Panc1 (cell line): ENCODE results near the gene PIWIL4.

Source experiments
- CTCF ChIP-seq: fragments of 450-650 bp; IDR thresholded peaks from 2 replicates; pipeline ENCODE4 v1.5.1; 2017; ENCODE audit warnings: mild to moderate bottlenecking
- POLR2AphosphoS5 ChIP-seq: IDR thresholded peaks from 2 replicates; pipeline ENCODE4 v1.6.1; 2012; ENCODE audit warnings: mild to moderate bottlenecking, low read depth, low read length, moderate library complexity
- REST ChIP-seq, 2 experiments: IDR thresholded peaks; 2 replicates each; pipeline ENCODE4 v1.6.1; 2011 to 2012; ENCODE audit warnings: low read depth in 2 of 2, control low read depth in 1 of 2, low read length in 1 of 2, mild to moderate bottlenecking in 1 of 2, moderate library complexity in 1 of 2; ENCODE audit not compliant: insufficient read depth in 1 of 2
- SIN3A ChIP-seq: IDR thresholded peaks from 2 replicates; pipeline ENCODE4 v1.6.1; 2012; ENCODE audit warnings: low read depth, mild to moderate bottlenecking, low read length, moderate library complexity, borderline replicate concordance; ENCODE audit not compliant: insufficient read depth
- TCF7L2 ChIP-seq: IDR thresholded peaks from 2 replicates; pipeline ENCODE4 v1.6.1; 2011; ENCODE audit warnings: mild to moderate bottlenecking, low read depth, low read length, inconsistent platforms

GRCh38 chr11:94553938-94554337 lies 13.2 kb upstream of the PIWIL4 start:
- TF ChIP-seq TCF7L2 (no peak), POLR2AphosphoS5 (no peak), REST (IDR thresholded peaks at IDR 0.05; ENCODE audit: insufficient read depth in 1 of 2, low read depth in 2 of 2, low read length in 1 of 2) (no peak), SIN3A (no peak), CTCF (no peak)
